Right hindlimb (tissue), 1 donor: Measurements from ENCODE around the gene SPATA20.
A peak's percentile ranks its signal among the peaks of the same experiment; 100 is the strongest.

ENCODE experiments used
- DNase-seq: peaks from one replicate; pipeline ENCODE4 v3.0.0-alpha.2; 2018

Gene SPATA20

DNA sequence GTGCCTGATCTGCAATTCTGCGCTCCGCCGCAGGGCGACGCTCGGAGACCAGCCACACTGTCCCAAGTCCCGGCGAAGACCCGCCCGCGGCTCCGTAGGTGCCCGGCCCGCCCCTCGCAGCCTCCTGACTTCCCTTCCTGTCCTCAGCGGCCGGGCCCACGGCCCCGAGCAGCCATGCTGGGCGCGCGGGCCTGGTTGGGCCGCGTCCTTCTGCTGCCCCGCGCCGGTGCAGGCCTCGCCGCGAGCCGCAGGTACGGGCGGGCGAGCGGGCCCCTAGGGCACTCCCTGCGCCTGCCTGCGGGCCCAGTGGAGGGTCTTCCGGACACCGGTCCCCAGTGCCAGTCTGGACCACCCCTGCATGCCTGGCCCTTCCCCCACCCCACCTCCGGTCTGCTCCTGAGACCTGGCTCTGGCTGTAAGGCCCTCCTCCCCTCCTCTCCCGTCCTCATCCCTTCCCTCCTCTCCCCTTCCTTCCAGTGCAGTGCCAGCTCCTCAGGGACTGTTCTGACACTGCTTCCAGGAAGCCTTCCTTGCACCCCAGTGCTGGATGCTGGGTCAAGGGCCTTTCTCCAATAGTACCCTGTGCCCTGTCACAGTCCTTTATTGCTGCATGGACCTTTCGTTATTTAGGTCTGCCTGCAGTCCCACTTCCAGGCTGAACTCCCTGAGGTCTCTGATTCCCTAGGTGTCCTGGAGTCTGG, at the start of gene SPATA20:
SPATA20 (plus strand) TSS at position 140 of the 701 bp plus-strand sequence; CDS start at position 175, 35 bp downstream.
- DNase-seq = peak; percentile 93

GRCh38 chr17:50498021-50498874, 48.7 kb upstream of the SPATA20 start:
- no peak for DNase-seq

DNA sequence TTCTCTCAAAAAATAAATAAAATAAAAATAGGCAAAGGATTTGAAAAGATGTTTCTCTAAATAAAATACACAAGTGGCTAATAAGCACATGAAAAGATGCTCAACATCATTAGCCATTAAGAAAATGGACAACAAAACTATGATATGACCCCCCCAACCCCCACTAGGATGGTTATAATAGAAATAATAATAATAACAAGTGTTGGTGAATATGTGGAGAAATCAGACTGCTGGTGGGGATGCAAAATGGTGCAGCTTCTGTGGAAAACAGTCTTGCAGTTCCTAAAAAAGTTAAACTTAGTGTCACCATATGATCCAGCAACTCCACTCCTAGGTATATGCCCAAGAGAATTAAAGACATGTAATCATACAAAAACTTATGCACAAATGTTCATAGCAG, 47.7 kb upstream of the SPATA20 start:
- no peak for DNase-seq

- no peak for DNase-seq
Measured at GRCh38 chr17:50499721-50500120, 47.3 kb upstream of the SPATA20 start.

GRCh38 chr17:50501054-50501453, 45.9 kb upstream of the SPATA20 start:
- DNase-seq = no peak

GRCh38 chr17:50502301-50502990, 44.5 kb upstream of the SPATA20 start:
- no peak for DNase-seq

DNA sequence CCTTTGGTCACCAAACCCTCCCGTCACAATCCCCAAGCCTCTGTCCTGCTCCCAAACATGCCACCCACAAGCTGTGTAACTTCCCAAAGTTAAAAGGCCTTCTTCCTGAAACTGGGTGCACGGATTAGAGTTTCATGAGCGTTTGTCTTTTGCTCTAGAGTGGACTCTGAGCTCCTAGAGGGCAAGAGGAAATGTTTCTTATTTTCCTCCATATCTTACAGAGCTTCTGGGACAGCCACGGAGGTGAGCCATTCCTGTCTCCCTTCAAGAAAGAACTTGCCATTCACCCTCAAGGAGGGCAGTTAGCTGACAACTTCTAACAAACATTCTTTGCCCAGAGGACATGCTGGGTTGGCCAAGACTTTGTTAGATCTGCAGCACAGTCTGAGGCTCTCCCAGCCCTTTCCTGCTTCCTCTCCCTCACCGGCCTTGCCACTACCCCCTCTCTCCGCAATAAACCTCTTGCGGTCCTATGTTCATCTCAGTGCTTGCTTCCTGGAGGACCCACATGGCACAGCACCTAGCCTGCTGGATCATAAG, 41.3 kb upstream of the SPATA20 start:
- DNase-seq = no peak

GRCh38 chr17:50506298-50506697, 40.7 kb upstream of the SPATA20 start:
- no peak for DNase-seq

- DNase-seq = peak; percentile 91
Measured at GRCh38 chr17:50507871-50508572, 39.0 kb upstream of the SPATA20 start, which contains the start of gene MYCBPAP. TSS of gene MYCBPAP (plus strand) at chr17:50508439. CDS start at chr17:50508675, 236 bp downstream.

GRCh38 chr17:50508573-50509460, 38.2 kb upstream of the SPATA20 start:
- no peak for DNase-seq

- DNase-seq = no peak
Measured at GRCh38 chr17:50511058-50511457, 35.9 kb upstream of the SPATA20 start.

DNA sequence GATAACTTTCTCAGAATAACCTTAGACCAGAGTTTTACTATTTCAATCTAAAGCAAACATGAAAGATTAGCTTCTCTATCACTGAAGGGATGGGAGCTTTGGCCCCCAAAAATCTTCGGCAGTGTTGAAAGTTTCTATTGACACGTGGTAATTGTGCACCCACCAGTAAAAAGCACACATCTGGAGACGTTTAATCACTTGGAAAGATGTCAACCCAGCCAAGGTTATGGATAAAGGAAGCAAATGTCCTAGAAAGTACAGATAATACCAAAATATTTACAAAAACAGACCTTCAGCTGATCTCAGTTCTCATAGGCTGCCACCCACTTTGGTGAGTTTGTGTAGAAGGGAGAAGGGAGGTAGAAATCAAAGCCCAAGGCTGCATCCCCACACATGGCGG, 33.5 kb upstream of the SPATA20 start:
- no peak for DNase-seq

DNA sequence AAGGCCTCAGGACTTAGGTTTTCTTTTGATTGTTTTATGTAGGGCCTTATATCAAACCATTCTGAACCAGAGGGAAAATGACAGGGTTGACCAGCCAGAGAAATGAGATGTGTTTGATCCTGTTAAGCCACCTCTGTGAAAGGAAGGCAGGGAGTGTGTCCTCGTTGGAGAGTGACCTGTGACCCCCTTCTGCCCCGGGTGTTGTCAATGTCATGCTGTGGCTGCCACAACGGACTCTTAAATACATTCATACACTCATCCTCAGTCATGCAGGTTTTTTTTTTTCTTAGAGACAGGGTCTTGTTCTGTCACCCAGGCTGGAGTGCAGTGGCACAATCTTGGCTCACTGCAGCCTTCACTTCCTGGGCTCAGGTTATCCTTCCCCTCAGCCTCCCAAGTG, 32.6 kb upstream of the SPATA20 start:
- no peak for DNase-seq

- DNase-seq = no peak
Measured at GRCh38 chr17:50514936-50515702, 31.9 kb upstream of the SPATA20 start.

GRCh38 chr17:50517011-50517410, 30.0 kb upstream of the SPATA20 start:
- no peak for DNase-seq

DNA sequence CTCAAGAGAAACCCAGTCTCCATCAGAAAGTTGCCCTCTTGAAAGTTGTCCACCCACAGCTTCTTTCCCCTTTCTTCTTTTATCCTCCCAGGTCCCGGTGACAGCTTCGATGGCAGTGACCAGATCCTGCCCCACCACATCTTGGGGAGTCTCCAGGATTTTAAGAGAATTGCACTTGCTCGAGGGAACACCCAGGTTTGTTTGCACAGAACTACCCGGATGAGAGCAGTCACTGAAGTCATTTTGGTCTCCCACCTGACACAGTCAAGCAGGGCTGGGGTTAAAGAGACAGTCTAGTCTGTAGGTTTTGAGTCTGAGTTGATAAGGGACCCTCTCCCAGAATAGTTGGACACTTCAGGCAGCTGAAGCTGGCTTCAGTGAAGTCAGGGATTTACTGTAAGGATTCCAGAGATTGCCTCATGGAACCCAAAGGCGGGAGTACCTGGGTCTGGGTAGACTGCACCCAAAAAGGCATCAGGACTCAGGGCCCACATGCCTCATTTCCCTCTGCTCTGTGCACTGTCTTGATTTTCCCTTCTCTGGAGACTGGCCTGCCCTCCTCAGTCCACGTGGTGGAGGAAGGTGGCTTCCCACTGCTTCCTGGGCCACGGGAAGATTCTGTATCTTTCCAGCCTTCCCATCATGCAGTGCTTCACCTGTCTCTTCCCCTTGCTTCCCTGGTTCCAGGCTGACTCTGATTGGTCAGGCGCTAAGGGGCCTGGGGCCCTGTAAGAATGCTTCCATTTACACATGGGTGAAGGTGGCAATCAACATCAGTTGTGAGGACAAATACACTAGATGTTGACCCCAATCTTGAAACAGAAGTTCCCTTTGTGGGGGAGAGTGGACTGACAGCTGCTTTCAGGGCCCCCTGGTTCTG, 29.2 kb upstream of the SPATA20 start:
- no peak for DNase-seq

- no peak for DNase-seq
Measured at GRCh38 chr17:50518384-50519023, 28.5 kb upstream of the SPATA20 start.

GRCh38 chr17:50519141-50519834, 27.7 kb upstream of the SPATA20 start:
- no peak for DNase-seq
